Left lobe of liver (tissue), 2 donors: ENCODE data around the gene PKP4. TPM values are rescaled to one million over a fixed set of nuclear protein-coding genes. Genes with fewer than 3 reads are reported as not detected.
"Not testable (repeated sequence)": the region's sequence is repeated elsewhere in the genome, so short reads cannot be mapped to it uniquely, and the experiment has no call there.

Source experiments
- ATAC-seq: fragments of 200-7000 bp; cut with Tn5 transposase; one replicate; pipeline ENCODE4 v1.9.1; 2020; ENCODE audit warnings: mild to moderate bottlenecking, moderate library complexity
- DNase-seq: peaks from one replicate; pipeline ENCODE4 v3.0.0-alpha.2; 2020; ENCODE audit warnings: low spot score
- total RNA-seq: library from RNA; stranded (reverse); gene quantifications from one replicate; pipeline ENCODE4 v1.2.1, GENCODE V29; 2021
- donor health status: DM: no; HTN: no; CAD: no; lungs with moderate emphysema.
- donor health status: DM: no; HTN: yes; CAD: no.

Gene PKP4
- total RNA-seq, 1 donor from 2014 or later: 24.5 TPM

DNA sequence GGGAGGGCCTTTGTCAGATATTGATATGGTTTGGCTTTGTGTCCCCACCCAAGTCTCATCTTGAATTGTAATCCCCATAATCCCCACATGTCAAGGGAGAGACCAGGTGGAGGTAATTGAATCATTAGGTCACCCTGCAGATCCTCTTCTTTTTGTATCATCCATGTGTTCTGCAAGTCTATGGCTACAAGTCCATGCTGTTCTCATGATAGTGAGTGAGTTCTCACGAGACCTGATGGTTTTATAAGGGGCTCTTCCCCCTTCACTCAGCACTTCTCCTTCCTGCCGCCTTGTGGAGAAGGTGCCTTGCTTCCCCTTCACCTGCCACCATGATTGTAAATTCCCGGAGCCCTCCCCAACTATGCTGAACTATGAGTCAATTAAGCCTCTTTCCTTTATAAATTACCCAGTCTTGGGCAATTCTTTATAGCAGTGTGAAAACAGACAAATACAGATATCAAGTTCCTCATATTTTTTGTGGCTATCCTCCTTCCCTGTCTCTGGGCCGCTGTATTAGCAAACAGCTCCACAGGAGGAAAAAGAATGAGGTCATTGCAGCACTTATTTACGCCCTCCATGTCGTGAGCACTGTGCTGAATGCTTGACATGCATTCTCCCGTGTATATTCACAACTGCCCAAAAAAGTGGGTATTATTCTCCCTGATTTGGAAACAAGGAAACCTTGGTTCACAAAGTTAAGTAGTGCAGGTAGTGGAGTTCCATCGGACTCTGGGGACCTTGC lies 248.1 kb downstream of the PKP4 start:
- not testable (repeated sequence) for DNase-seq, ATAC-seq

DNA sequence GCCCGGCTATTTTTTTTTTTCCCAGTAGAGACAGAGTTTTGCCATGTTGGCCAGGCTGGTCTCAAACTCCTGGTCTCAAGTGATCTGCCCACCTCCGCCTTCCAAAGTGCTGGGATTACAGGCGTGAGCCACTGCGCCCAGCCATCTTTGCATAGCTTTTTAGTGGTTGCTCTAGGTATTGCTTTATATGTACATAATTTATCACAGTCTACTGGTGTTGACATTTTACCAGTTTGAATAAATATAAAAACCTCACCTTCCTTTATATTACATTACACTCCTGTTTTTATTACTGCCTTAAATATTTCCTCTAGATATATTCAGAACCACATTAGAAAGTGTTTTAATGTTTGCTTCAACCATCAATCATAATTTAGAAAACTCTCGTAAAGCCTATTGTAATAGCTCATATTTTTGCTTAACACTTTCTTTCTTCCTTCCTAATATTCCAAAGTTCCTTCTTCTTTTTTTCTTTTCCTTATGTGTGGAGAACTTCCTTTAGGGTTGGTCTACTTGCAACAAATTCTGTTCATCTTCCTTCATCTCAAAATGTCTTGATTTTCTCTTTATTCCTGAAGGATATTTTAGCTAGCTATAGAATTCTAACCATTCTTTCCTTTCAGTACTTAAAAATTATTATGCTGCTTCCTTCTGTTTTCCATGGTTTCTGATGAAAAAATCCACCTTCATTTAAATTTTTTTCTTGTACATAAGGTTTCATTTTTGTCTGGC lies 256.2 kb downstream of the PKP4 start:
- DNase-seq (no peak), ATAC-seq (no peak)

GRCh38 chr2:158713523-158714138 lies 256.9 kb downstream of the PKP4 start:
- DNase-seq (no peak), ATAC-seq (no peak)

DNA sequence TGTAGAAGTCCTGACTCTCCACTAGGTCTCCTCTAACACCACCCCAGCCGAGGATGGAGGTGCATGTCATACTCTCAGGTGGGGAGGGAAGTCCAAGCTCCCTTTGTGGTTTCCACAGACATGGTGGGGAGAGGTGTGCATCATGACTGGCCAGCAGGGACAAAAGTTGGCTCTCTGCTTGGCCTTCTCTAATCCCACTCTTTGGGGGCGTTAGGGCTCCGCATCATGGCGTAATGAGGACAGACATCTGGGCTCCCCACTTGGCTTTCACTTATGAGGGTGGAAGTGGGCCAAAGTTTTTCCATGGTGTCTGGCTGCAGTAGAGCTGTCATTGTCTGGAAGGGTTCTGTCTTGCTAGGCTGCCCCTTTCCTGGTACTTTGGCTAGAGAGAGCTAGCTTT lies 257.7 kb downstream of the PKP4 start:
- ATAC-seq: no peak
- no peak for DNase-seq

GRCh38 chr2:158715357-158715756 lies 258.6 kb downstream of the PKP4 start:
- ATAC-seq: no peak
- DNase-seq: no peak

DNA sequence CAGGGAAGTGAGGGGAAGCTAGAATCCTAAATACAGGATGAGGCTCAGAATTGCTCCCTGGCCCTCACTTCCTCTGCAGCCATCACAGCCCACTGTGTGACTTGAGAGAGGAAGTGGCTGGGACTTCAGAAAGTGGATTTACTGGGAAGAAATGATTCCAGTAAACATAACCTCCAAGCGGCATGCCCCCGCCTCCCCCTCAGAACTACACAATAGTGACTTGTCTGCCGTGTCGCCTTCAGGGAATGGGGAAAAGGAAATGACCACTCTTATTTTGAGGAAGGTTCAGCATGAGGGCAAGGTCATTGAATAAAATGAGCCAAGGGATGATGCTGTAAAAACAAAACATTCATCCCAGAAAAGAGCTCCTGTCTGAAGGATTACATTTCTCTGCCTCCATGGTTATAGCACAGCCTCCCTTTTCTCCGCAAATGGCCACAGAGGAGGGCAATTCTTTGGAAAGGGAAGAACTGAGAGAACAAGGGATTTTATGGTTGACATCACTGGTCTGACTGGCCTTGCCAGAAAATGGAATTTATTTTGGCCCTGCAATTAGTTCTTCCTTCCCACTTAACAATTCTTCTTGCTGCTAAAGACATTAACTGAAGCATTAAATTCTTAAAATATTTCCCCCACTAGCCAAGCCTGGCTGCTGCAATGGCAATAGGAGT lies 259.5 kb downstream of the PKP4 start:
- DNase-seq (no peak), ATAC-seq (peak; percentile 72)

- DNase-seq (no peak), ATAC-seq (no peak)
Observed at GRCh38 chr2:158716921-158717320, 260.2 kb downstream of the PKP4 start.

DNA sequence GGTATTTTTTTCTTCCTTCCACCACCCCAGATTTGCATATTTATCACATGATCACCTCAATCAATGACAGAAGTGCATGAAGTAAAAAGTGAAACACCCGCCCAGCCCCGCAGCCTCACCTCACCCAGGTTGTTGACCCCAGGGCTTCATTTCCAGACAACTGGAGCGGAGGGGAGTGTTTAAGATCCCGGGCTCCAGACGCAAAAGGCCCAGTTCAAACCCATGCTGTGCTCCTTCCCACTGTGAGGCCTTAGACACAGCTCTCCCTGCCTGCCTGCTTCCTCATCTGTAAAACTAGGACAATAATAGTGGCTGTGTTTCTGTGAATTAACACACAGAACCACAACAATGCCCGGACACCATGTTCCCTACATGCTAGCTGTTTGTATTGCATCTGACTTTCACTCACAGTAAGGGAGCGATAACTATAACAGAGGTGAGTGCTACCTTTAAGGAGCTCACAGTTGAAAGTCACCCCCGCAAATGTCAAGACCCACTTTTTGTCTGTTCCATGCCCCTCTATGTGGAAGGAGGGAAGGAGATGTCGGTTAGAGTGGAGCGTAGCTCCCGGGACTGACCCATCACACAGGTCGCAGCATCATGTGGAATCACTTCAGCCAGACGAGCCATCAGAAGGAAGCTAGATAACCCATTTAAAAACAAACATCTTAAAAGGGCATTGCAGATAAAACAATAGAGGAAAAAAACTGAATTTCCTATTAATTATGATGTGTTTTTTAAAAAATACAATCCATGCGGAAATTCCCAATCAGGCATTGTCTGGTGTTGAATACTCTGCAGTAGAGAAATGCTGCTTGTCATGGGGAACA lies 260.8 kb downstream of the PKP4 start:
- peak; percentile 26 for ATAC-seq

GRCh38 chr2:158718196-158718585 lies 261.4 kb downstream of the PKP4 start:
- DNase-seq (no peak), ATAC-seq (no peak)

More for the DNA sequence above, 260.8 kb downstream of the PKP4 start:
- DNase-seq: no peak

DNA sequence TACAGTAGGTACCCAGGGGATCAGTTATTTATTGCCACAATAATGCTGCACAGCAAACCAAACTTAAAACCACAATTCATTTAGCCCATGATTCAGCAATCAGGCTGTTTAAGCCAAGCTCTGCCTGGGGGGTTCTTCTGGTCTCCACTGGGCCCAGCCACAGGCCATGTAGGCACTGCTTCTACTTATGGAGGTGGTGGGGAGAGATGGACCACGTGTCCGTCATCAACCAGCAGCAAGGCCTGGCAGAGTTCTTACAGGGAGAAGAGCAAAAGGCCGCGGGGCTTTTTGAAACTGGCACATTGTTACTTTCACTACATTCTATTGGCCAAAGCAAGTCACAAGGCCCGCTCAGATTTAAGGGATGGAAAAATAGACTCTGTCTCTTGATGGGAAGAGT lies 262.1 kb downstream of the PKP4 start:
- no peak for DNase-seq
- no peak for ATAC-seq

- ATAC-seq: no peak
- DNase-seq: no peak
Observed at GRCh38 chr2:158719403-158719802, 262.7 kb downstream of the PKP4 start.

DNA sequence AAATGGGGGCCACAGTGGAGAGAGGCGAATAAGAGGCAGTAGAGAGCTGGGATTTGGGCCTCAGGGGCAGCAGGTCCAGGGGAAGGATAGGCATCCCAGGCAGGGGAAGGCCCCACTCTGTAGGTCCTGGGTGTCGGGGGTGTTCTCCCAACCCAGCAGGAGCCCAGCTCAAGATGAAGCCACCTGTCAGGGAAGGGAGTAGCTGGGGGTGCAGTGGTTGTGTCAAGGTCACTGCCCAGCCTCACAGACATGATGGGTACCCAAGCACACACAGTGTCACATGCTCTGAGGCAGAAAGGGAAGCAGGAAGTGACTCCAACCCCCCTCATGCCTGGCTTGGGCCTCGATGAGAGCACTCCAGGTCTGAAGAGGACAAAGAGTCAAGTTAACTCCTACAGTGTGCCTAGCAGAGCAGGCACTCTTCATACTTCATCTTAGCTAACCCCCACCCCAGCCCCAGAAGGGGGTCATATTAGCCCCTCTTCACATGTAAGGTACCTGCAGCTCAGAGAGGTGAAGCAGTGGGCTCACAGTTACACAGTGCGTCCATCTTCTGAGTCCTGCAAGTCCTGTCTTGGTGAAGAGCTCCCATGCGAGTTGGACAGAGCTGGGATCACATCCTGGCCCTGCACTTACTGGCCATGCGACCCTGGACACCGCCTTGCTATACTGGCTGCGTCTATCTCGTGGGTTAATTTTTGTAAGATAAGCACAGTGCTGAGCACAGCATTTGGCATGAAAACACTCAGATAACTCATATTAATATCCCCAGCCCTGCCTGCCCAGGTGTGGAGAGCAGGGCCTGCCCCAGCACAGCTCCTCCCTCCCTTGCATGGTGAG lies 265.7 kb downstream of the PKP4 start:
- no peak for DNase-seq
- no peak for ATAC-seq

GRCh38 chr2:158723181-158723838 lies 266.6 kb downstream of the PKP4 start:
- DNase-seq (no peak), ATAC-seq (no peak)

GRCh38 chr2:158723921-158724802 lies 267.4 kb downstream of the PKP4 start:
- no peak for DNase-seq
- no peak for ATAC-seq

GRCh38 chr2:158724803-158725381 lies 268.1 kb downstream of the PKP4 start:
- ATAC-seq (no peak), DNase-seq (no peak)

DNA sequence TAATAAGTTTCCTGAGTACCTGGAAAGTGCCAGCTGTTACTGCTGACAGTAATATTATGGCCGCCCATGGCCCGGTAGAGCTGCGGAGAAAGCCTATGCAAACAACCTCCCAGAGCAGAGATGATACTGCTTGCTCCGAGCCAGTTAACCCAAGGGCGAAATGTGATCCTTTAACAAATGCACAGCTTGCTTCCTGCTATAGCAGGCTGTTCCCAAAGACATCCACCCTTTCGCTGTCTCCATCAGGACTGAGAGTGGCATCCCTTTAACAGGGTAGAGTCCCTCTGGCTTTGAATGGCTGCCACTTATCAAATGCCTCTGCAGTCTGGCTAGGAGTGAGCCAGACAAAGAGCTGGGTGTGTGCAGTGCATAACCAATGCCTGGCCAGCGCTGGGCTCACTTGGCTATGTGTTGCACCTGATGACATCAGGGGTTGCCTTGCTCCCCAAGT lies 268.7 kb downstream of the PKP4 start:
- ATAC-seq (no peak), DNase-seq (no peak)

DNA sequence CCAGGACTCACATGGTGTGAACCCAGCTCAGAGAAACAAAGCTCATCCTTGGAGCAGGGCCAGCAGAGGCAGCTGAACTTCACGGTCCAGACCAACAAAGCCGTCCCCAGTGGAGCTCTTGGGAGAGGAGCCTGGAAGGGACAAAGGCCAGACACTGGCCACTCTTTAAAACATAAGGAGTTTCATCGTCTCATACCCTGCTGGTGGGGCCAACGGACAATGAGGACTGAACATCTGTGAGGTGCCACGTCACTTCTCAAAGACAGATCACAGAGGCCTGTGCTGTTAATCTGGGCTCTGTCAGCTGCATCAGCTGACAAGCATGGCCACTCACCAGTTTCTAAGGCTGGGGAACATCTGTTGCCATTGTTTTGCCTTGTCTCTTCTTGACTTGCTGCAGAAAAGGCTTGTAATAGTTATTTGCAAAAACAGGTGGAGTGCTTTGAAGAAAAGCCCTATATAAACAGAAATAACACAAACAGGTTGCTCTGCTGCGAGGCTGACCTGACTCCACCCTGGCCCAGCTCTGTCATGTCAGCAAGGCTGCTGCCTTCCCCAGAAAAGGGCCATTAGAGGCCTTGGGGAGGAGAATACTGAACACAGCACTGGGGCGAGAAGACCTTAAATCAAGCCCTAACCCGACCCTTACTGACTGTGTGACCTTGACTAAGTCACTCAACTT lies 270.3 kb downstream of the PKP4 start:
- ATAC-seq (no peak), DNase-seq (no peak)
